Femur (tissue), 1 donor: ENCODE data around the gene GPR171.
"Not testable (repeated sequence)": the region's sequence is repeated elsewhere in the genome, so short reads cannot be mapped to it uniquely, and the experiment has no call there.

Source experiments
- DNase-seq: peaks from one replicate; pipeline ENCODE4 v3.0.0-alpha.2; 2017

The GPR171 gene, protein sequence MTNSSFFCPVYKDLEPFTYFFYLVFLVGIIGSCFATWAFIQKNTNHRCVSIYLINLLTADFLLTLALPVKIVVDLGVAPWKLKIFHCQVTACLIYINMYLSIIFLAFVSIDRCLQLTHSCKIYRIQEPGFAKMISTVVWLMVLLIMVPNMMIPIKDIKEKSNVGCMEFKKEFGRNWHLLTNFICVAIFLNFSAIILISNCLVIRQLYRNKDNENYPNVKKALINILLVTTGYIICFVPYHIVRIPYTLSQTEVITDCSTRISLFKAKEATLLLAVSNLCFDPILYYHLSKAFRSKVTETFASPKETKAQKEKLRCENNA

GRCh38 chr3:151203051-151203420 lies at the start of gene GPR171:
GPR171 (minus strand) TSS chr3:151203216; CDS start chr3:151199386, 3,830 bp downstream.
- DNase-seq, result no peak

DNA sequence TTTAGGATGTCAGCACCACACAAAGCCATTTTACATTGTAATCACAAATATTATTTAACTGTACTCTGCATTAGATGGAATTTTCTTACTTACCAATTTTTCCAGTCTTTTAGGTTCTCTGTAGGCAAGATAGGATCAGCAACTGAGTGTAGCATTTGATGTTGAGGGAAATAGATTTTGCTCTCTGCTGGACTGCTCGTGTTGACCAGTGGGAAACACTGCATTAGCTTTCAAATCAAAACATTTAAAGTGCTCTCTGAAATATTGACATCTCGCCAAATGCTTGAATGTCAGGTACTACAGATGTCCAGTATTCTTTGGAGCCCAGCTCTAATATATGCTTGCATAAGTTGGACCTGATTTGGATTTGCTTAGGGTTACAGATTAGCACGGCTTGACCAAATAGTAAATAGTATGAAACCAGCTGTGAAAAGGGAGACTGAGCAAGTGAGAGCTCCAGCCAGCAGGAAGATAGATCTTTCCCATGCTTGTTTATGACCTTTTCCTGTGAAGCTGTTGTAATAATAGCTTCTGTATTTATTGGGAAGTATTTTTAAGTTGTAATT lies 45.8 kb upstream of the GPR171 start:
- DNase-seq, result no peak

- DNase-seq, result not testable (repeated sequence)
Measured at GRCh38 chr3:151242006-151242405, 39.0 kb upstream of the GPR171 start.

GRCh38 chr3:151236736-151237135 lies 33.7 kb upstream of the GPR171 start:
- DNase-seq, result no peak

DNA sequence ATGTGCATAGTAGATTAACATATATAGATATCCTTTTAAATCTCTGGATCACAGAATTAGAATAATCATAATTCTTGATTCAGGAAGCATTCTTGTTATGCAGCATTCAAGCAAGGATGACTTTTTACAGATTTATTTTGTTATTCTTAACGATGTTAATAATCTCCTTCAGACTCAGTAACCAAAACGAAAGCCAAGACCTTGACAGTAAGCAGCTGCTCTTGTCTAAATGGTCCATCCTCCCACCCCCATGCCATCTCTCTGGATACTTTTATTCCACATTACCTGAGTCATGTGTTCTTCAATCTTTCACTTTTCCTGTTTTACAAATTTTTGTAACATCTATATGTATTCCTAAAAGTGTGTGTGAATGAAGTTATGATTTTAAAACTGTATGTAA lies 33.3 kb upstream of the GPR171 start:
- no peak for DNase-seq

- no peak for DNase-seq
Measured at GRCh38 chr3:151234825-151235224, 31.8 kb upstream of the GPR171 start.

DNA sequence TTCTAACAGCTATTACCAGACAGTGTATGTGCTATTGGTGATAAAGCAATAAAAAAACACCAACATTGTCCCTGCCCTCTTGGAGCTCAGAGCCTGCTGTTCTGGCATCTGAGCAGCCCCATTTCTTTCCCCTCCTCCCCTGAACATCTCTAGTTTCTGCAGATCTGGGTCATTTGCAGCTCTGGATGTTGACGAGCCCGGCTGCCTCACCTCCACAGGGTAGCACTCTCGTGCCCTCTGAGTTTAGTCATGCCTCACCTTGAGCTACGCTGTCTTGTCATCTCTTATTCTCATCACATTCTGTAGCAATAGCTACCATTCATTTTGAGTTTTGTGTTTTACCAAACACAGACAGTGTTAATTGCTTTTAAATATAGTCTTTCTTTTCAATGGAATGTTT lies 30.0 kb upstream of the GPR171 start:
- no peak for DNase-seq

- not testable (repeated sequence) for DNase-seq
Measured at GRCh38 chr3:151232403-151232802, 29.4 kb upstream of the GPR171 start.

DNA sequence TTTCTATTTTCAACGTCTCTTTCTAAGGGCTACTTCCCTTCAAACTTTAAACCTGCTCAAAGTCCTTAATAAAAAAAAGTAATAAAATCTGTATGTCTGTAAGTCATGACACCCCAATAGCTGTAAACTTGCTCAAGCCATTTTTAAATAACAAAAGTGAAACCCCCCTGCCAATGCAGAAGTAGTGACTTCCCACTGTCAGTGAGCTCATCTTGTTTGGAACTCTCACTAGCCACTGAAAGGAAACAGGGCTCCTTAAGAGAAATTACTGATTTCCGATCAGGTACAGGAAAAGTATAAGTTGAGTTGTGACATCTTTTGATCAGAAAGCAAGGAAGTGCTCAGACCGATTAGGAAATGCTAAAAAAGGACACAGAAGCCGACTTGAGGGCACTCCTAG lies 27.6 kb upstream of the GPR171 start:
- no peak for DNase-seq

DNA sequence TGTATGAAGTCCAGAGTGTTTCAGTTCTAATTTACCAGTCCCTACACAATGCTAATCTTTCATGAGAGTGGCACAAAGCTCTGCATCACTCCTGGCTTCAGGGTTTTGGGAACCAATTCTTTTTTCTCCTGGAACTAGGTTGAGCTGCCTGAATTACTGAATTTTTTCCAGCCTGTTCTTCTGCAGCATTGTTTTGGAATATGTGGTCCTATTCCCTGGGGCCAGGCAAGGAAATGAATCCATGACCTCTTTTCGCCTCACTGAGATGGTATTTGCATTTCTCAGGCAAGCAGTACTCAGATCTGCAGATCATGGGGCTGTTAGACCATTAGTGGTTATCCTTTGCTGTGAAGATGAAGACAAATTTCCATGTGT lies 25.6 kb upstream of the GPR171 start:
- no peak for DNase-seq

DNA sequence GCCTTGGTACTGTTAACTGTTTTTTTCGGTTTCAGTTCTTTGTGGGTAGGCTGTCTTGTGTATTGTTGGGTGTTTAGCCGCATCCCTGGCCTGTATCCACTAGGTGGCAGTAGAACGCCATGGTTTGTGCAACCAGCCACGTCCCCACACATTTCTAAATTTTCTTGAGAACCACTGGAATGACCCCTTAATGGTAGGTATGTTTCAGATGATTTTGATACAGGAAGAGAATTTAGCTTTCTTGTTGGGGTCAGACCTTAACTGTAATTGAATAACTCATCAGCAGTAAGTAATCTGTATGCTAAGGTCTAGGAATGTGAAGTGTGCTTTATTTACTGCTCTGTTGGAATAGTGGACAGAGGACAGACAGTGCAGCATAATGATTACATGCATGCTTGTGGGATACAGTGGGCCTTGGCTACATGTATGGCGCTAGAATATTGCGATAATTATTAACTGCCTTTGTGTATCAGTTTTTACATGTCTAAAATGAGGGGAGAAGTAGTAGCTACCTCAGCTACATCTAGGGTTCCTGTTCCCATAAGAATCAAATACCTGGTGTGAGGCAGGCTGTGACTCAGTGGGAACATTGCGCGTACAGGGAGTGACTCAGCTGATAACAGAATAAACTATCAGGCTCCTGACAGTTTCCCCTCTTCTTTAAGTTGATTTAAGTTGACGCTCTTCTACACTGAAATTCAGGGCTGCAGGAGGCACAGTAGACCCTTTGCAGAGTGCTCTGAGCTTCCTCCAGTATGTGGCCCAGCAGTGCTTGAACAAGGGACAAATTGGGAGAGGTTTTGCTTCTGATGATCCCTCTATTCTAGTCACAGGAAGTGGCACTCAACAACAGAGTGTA lies 25.0 kb upstream of the GPR171 start:
- peak; percentile 88 for DNase-seq

DNA sequence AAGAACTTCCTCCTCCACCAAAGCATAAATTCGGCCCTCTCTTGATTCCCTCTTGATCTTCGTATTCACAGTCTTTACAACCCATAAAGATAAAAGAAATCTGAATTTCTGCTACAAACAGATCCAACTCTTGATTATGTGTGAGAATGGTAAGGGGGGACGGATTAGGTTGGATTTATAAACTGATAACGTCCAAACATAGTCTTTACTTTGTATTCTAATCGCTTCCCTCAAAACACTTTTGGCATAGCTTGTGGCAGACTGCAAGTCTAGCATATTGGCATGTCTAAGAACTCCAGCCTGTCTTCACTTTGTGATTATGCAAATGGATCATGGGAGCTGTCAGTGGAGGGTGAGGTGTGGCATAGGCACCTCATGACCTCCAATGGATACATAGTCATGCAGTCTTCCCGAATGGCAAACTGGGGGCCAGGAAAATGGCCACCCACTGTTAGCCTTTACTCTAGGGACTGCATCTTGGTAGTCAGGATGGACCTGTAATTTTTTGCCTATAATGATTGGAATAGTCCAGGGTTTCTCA lies 24.3 kb upstream of the GPR171 start:
- no peak for DNase-seq

GRCh38 chr3:151226825-151227224 lies 23.8 kb upstream of the GPR171 start:
- DNase-seq, result no peak

- no peak for DNase-seq
Measured at GRCh38 chr3:151226088-151226563, 23.1 kb upstream of the GPR171 start.

GRCh38 chr3:151225040-151225975 lies 22.3 kb upstream of the GPR171 start:
- no peak for DNase-seq

GRCh38 chr3:151224268-151224866 lies 21.4 kb upstream of the GPR171 start:
- DNase-seq, result no peak

DNA sequence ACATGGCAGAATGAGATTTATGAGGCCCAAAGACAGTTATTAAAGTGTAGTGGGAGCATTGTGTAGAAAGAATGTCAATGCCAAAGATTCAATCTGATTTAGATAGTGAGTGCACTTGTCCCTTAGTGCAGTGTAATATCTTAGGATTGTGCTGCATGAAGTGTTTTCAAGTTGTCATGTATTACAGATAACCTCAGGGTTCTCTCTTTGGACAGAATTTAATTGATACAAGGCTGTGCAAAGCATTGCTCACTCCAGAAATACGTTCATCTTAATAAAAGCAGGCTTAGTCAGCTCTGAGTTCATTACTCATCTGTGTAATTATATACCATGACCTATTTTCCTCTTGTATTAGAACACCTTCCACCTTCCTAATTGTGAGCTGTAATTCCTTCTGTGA lies 16.0 kb upstream of the GPR171 start:
- DNase-seq, result no peak

- no peak for DNase-seq
Measured at GRCh38 chr3:151218136-151218535, 15.1 kb upstream of the GPR171 start.

DNA sequence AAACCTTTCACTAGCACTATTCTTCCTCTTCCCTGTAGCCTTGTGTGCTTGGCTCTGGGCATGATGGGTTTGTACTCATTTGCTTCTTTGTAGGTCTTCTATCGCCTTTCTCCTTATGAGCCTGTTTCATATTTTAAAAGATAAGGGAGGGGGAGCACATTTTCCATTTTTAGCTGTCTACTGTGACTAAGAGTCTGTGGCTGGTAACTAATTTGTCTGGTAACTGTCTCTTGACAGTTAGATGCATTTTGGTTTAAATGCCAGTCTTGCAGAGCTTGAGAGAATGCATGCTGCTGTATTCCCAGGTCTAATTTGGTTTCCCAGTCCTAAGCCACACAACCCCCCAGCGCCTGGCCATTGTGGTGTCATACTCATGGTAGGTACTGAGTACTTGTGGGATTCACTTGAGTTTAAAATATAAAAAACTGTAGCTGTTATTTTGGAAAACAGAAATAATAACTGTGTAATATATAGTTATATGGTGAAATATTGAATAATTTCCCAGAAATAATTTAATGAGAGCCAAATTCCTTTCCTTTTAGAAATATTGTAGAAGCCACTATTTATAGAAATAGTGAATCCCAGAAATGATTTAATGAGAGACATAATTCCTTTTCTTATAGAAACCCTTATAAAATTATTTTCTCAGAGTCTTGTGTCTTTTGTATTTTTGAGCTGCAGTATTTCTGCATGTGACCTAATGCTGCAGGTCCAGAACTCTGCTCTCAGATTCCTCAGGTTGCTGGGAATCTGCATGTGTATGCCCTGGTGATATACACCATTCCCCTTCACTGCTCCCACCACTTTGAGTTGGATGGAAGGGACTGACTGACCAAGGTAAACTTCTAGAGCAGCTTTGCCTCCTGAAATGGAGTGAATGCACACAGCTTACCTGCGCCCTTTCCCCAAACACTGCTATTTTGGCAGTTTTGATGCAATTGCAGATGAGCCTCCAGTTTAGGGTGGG lies 13.9 kb upstream of the GPR171 start:
- DNase-seq, result no peak

DNA sequence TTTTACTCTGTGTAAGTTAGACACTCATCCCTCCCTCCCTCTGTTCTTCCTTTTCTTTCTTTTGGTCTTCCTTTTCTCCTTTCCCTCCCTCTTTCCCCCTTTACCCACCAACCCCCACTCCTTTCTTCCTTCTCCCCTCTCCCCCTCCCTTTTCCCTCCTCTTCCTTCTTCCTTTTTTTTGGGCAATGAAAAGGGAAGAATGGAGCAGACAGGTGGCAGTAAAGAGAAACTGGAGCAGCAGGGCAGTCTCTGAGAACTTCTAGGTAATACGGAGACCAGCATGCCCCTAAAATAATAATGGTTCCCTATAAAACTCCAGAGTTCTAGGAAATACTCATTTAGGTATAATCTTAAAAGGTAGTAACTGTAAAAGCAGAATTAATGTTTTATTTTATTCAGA lies 11.4 kb upstream of the GPR171 start:
- DNase-seq, result no peak

GRCh38 chr3:151213881-151214280 lies 10.9 kb upstream of the GPR171 start:
- no peak for DNase-seq
